Right ventricle myocardium inferior (tissue), 1 donor: ENCODE measurements around the gene ADAR. TPM values are rescaled to one million over a fixed set of nuclear protein-coding genes. Genes with fewer than 3 reads are reported as not detected.
A peak's percentile ranks its signal among the peaks of the same experiment; 100 is the strongest.

Experiments used
- ATAC-seq: fragments of 200-7000 bp; cut with Tn5 transposase; one replicate; pipeline ENCODE4 v1.9.1; 2020; ENCODE audit warnings: mild to moderate bottlenecking, moderate library complexity
- DNase-seq: peaks from one replicate; pipeline ENCODE4 v3.0.0; 2021; ENCODE audit errors: missing footprints
- intact Hi-C: fragments of 100-400 bp; cut with DNase I; formaldehyde crosslinking; loops from one replicate; pipeline ENCODE4 v1.11.0; 2022
- total RNA-seq: library from RNA; stranded (reverse); fragmentation: NEBNext Ultra II Directional; extraction: Animal tissue kit (Norgen Biotek cat#: 25700); gene quantifications from one replicate; pipeline ENCODE4 v1.2.1, GENCODE V29; 2021
- donor health status: DM: no; HTN: yes; CAD: no; lungs with severe emphysema.

ADAR gene
- total RNA-seq, 1 donor from 2014 or later: 52.8 TPM

- no peak for DNase-seq
- intact Hi-C loops: no loop called here
- ATAC-seq: no peak
These were observed 17.2 kb downstream of the ADAR start for GRCh38 chr1:154590756-154591155.

- intact Hi-C loops: no loop called here
These were observed 18.2 kb downstream of the ADAR start for GRCh38 chr1:154589780-154590179.

GRCh38 chr1:154586641-154587040 is 21.3 kb downstream of the ADAR start:
- intact Hi-C loops: no loop called here
- no peak for ATAC-seq

More at GRCh38 chr1:154589780-154590179, 18.2 kb downstream of the ADAR start:
- DNase-seq: no peak
- no peak for ATAC-seq

GRCh38 chr1:154586231-154586630 is 21.8 kb downstream of the ADAR start:
- ATAC-seq (no peak), DNase-seq (no peak)
- intact Hi-C loops: no loop called here

More at GRCh38 chr1:154586641-154587040, 21.3 kb downstream of the ADAR start:
- no peak for DNase-seq

- DNase-seq (no peak), ATAC-seq (no peak)
- intact Hi-C loops: no loop called here
These were observed 23.6 kb downstream of the ADAR start for GRCh38 chr1:154584267-154584994.

- no peak for ATAC-seq
- DNase-seq: no peak
- intact Hi-C loops: no loop called here
These were observed 24.2 kb downstream of the ADAR start for GRCh38 chr1:154583773-154584172.

- ATAC-seq (no peak), DNase-seq (no peak)
- intact Hi-C loops: no loop called here
These were observed 25.1 kb downstream of the ADAR start for GRCh38 chr1:154582885-154583284.

- intact Hi-C loops: no loop called here
- DNase-seq (no peak), ATAC-seq (no peak)
These were observed 26.2 kb downstream of the ADAR start for GRCh38 chr1:154581766-154582165.

GRCh38 chr1:154579374-154579773 is 28.6 kb downstream of the ADAR start:
- ATAC-seq (no peak), DNase-seq (no peak)
- intact Hi-C loops: no loop called here

GRCh38 chr1:154578058-154578418 is 29.9 kb downstream of the ADAR start:
- ATAC-seq (peak; percentile 51), DNase-seq (no peak)
- intact Hi-C loops: no loop called here

- DNase-seq: no peak
- intact Hi-C loops: no loop called here
- peak; percentile 7 for ATAC-seq
These were observed 30.5 kb downstream of the ADAR start for GRCh38 chr1:154577346-154578057.

- intact Hi-C loops: no loop called here
- ATAC-seq (no peak), DNase-seq (no peak)
These were observed 31.9 kb downstream of the ADAR start for GRCh38 chr1:154575951-154576566.

GRCh38 chr1:154575147-154575927 is 32.6 kb downstream of the ADAR start:
- no peak for DNase-seq
- no peak for ATAC-seq
- intact Hi-C loops: no loop called here

- no peak for DNase-seq
- intact Hi-C loops: no loop called here
- no peak for ATAC-seq
These were observed 33.3 kb downstream of the ADAR start for GRCh38 chr1:154574716-154575115.

GRCh38 chr1:154573168-154573510 is 34.8 kb downstream of the ADAR start:
- DNase-seq: no peak
- ATAC-seq: no peak
- intact Hi-C loops: no loop called here

GRCh38 chr1:154572468-154573167 is 35.4 kb downstream of the ADAR start:
- DNase-seq (no peak), ATAC-seq (no peak)
- intact Hi-C loops: no loop called here

- intact Hi-C loops: no loop called here
- ATAC-seq (no peak), DNase-seq (no peak)
These were observed 36.1 kb downstream of the ADAR start for GRCh38 chr1:154571964-154572288.

GRCh38 chr1:154571244-154571963 is 36.6 kb downstream of the ADAR start:
- DNase-seq (no peak), ATAC-seq (no peak)
- intact Hi-C loops: no loop called here
